Brain pericyte (primary cell): ENCODE measurements around the gene P2RX5.

Experiments used
- DNase-seq: peaks from one replicate; pipeline ENCODE4 v3.0.0-alpha.2; 2012; ENCODE audit warnings: low read depth, low spot score

P2RX5 gene

DNA sequence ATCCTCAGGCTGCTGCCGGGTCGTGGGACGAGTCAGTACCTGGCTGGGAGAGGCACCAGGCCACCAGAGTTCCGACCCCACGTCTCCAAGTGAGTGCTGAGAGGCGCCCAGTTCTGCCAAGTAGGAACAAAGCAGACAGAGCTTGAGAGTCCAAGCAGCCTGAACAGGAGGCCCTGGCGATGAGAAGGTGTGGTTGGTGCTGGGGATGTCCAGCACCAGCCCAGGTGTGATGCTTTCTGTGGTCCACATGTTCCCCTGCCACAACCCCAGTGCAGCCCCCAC lies 38.4 kb downstream of the P2RX5 start:
- no peak for DNase-seq

DNA sequence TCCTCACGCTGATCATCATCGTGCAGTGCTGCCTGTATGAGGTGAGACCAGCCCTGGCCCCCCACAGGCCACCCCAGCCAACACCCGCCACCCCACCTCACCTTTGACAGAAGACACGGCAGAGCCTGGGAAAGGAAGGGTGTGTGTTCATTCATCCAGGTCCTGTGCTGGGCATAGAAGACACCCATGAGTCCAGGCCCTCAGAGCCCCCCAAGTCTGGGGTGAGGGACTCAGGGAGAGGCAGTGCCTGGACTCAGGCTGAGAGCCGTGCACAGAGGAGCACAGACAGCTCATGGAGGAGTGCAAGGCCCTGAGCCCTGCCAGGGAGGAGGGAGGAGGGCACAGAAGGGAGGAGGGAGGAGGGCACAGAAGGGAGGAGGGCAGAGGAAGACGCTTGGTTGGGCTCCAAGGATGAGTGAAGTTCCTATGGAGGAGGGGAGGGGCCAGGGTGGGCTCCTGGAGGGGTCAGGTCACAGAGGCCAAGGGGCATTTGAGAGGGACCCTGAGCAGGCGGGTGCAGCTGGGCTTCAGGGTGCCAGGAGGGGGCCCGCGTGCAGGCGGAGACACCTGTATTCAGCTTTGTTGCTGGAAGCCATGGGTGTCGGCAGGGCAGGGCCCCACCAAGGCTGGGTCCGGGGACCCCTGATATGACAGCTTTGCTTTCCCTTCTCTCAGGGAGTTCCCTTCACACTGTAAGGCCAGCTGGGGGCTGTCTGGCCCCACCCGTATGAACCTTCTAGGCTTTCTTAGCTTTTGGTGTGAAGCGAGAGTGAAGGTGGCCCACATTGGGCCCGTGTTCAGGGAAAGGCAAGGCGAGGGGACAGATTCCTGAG lies 39.0 kb downstream of the P2RX5 start:
- DNase-seq = no peak

DNA sequence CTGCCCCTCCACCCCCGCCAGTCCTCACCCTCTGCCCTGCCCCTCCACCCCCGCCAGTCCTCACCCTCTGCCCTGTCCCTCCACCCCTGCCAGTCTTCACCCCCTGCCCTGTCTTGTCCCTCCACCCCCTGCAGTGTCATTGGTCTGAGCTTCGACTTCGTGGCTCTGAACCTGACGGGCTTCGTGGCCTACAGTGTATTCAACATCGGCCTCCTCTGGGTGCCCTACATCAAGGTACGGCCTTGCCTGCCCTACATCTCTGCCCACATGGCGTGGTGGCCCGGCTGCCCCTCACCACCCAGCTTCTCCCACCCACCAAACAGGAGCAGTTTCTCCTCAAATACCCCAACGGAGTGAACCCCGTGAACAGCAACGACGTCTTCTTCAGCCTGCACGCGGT lies 39.6 kb downstream of the P2RX5 start:
- no peak for DNase-seq

DNA sequence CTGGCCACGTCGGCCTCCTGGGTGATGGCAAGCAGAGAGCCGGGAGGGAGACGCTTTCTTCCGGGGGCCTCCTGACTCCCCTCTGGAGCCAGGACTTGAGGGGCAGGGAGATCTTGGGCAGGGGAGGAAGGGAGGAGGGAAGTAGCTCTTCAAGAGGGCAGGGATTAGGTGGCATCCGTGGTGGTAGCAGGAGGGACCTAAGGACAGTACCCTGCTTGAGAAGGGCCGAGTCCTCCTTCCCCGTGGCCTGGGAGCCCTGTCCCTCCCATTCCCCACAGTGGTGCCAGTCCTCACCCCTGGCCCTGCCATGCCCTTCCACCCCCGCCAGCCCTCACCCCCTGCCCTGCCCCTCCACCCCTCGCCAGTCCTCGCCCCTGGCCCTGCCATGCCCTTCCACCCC lies 40.2 kb downstream of the P2RX5 start:
- DNase-seq = no peak

DNA sequence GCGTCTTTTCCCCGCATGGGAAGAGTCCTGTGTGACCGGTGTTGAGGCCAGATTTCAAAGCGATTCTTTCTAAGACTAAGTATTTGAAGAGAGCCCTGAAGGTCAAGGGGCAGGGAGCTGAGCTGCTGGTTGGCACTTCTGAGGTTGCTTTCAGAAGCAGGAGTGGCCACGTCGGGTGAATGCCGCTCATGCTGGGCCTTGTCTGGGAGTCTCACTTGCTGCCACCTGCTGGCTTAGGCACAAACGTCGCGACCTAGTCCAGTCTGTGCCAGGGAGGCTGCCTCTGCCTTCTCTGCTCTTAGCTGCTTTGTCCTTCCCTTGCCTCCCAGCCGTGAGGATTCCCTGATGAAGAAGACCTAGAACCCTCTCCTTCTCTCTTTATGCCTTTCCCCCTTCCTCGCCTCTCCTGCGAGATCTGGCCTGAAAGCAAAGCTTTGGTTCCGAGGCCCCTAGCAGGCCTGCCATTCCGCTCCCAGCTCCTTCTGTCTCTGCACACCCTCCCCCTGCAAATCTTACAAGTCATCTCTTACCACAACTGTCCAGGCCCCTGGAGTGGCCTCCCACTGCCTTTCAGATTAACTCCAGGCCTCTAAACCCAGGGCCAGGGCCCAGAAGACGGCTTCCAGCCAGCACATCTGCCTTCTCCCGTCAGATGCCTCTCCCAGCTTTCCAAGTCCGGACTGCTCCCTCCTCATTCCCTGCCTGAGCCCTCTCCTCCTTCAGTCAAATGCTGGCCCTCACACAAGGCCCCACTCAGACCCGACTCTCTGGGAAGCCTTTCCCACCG lies 48.0 kb downstream of the P2RX5 start:
- DNase-seq = no peak

DNA sequence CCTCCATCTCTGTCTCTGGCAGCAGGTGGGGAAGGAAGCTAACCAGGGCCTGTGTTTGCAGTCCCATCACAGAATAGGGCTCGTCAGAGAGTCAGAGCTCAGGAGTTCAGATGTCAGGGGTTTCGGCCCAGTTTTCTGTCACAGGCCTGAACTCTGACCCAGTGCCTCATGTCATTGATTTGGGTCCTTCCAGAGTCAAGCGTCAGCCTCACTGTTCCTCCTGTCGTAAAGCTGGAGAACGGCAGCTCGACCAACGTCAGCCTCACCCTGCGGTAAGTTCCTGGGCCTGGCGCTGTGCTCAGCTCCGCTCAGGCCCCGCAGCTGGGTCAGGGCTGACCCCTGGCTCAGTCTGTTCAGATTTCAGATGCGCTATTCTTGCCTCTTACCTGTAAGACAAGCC lies 48.7 kb downstream of the P2RX5 start:
- DNase-seq = no peak

DNA sequence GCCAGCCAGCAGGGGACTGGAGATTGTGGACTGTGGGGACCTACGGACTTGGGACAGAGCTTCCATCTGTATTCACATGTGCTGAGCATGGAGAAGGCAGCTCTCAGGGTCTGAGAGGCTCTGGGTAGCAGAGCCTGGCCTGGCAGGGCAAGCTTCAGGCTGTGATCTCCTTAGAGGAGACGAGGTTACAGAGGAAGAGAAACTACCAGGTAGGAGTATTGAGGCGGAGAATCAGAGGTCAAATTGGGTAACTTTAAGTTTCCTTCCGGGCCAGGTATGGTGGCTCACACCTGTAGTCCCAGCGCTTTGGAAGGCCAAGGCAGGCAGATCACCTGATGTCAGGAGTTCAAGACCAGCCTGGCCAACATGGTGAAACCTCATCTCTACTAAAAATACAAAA lies 50.6 kb downstream of the P2RX5 start:
- DNase-seq = no peak

DNA sequence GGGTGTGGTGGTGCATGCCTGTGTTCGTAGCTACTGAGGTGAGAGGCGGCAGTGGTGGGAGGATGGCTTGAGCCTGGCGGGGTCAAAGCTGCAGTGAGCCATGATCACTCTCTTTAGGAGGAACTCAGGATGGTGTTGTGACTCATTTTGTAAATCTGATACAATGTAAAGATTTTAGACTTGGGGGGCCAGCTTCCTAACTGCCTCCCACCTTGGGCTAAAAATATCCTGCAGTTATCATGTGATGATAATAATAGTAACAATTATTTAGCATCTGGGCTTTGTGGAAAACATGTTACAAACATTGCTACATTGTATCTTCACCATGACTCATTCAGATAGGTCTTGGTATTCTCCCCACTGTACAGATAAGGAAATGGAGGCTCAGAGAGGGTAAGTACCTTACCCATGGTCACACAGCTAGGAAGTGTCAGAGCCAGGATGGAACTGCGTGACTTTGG lies 52.0 kb downstream of the P2RX5 start:
- no peak for DNase-seq

DNA sequence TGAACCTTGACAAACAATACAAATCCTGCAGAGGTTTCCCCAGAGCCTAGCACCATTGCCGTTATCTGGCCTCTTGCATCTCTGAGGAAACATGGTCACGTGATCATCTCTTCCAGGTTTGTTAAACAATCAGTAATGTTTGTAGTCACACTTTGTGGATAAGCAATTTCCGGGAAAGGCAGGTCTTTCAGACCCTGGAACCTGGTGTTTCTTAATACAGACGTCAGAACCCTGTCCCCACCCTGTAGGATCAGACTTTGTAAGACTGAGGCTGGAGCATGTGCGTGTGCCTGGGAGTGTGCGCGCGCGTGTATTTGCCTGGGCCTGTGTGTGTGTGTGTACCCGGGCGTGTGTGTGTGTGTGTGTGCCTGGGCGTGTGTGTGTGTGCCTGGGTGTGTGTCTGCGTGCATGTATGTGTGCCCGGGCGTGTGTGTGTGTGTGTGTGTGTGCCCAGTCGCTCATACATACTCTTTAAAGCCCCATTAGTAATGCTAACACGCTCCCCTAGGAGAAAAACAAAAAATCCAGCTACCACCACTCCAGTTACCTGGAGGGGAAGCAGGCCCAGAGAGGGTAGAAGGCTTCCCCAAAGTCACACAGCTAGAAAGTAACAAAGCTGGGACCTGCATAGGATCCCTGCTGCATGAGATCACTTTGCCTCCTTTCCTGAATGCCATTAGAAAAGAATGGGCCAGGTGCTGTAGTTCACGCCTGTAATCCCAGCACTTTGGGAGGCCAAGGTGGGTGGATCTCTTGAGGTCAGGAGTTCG lies 54.1 kb downstream of the P2RX5 start:
- DNase-seq = no peak

DNA sequence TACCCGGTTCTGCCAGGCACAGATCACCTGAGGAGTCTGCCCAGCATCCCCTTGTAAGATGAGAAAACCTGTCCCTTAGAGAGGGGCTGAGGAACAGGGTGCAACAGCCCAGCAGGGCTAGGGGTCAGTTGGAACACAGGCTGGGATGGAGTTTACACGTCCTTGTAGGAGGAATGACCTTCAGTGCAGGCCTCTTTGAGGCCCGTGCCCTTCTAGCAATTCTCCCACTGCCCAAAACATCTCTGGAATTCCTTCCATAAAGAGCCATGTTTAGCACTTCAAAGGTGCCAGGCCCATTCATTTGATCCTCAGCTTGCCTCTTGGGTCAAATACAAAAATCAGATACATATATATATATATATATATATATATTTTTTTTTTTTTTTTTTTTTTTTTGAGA lies 54.9 kb downstream of the P2RX5 start:
- DNase-seq = no peak

DNA sequence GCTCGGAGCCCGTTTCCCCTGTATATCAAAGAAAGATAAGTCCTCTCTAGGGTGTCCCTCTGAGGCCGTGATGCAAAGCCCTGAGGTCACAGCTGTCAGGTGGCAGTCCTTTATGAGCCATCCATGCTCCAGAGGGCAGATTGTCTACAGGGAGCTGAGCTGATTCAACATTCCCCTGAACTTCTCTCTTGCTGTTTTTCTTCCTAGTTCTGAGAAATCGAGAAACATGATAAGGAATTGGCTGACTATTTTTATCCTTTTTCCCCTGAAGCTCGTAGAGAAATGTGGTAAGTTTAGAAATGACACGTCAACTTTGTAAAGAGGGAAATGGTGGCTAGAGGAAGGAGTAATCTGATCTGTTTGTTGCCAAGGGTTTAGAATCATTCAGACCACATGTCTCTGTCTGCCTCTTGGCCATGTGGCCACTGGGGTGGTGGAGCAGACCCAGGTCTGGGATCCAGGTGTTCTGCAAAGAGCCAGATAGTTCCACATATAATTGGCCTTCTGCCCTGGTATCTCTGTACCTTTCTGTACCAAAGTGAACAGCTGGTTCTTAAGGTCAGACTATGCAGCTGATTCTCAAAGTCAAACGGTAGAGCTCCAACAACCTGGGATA lies 55.9 kb downstream of the P2RX5 start:
- DNase-seq = no peak

DNA sequence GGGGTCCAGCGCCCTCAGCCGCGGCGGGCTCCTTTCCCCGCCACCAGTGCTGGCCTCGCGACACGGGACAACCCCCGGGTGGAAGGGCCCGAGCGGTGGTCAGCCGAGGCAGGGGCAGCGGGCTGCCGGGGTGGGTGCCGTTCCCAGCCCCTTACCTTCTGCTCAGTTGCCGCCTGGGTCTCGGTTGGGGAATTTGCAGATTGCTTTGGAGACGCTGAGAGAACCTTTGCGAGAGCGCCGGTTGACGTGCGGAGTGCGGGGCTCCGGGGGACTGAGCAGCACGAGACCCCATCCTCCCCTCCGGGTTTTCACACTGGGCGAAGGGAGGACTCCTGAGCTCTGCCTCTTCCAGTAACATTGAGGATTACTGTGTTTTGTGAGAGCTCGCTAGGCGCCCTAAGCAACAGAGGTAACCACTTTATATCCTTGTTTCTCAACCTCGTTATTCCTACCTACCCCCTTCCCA lies 59.0 kb downstream of the P2RX5 start:
- no peak for DNase-seq

DNA sequence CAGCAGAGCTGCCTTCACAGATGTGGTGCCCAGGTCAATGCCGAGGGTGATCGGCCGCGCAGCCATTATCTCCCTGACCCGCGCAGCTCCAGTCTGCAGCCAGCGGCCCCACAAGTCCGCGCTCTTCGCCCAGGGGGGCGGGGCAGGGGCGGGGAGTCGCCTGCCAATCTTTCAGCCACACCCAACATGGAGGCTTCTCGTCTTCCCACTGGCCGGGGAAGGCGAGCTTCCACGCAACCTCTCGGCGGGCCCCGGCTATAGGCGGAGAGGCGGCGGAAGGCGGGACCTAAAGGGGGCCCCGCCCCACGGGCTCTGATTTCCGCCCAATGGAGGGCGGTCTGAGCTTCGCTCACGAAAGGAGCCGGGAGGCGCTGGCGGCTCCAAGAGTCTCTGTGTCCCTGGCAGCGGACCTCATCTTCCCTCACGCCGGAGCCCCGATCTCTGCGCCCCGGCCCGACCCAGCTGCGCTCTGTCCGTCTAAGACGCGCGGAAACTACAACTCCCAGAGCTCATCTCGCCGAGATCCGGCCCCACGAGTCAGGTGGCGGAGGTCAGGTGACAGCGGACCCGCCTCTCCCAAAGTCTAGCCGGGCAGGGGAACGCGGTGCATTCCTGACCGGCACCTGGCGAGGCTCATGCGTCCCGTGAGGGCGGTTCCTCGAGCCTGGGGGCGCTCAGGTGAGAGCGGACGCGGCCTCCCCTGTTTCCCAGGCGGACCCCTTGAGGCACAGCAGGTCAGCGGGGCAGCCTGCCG lies 59.6 kb downstream of the P2RX5 start, which contains the start of the genes CTNS and SHPK:
CTNS (plus strand) TSS at position 607 of the 754 bp plus-strand sequence. CDS start 3,447 bp downstream, outside the sequence.
SHPK (minus strand) TSS at position 97 of the 754 bp plus-strand sequence; CDS start at position 66, 31 bp downstream.
- DNase-seq = peak; percentile 80

DNA sequence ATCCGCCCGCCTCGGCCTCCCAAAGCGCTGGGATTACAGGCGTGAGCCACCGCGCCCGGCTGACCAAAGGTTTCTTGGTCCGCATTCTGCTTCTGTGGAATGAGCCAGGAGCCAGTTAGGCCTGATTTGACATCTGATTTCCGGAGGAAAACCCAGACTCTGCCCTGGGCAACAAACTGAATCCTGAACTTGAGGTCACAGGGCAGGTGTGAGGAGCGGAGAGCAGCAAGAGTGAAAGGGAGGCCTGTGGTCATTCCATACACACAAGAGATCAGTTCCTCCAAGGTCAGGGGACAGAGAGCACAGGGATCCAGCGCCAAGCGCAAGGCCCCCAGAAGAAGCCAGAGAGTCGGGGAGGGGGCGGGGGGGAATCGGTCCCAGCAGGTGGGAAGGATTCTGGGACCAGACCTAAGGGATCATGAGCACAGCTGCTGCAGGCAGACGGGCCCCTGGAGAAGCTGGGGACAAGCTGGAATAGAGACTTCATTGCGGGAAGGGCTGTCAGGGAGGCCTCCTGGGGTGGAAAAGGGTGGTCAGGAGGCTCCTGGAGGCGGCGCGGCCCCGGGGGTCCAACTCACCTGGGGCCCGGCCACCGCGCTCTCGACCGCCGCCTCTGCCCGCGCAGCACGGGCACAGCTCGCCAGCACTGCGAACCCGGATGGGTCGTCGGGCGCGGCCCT lies 60.3 kb downstream of the P2RX5 start:
- no peak for DNase-seq

DNA sequence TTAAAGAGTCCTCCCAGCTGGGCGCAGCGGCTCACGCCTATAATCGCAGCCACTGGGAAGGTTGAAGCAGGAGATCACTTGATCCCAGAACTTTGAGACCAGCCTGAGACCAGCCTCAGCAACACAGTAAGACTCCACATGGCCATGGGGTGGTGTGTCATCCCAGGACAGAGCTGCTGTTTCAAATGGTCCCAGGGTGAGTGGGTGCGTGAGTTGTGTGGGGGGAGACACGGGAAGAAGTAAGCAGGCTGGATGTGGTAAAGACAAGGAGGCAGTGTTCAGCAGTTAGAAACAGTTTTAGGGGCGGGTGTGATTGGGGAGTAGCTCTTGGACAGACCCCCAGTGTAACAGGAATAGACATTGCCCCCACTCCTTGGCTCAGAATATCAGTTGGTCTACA lies 63.7 kb downstream of the P2RX5 start:
- DNase-seq = no peak

DNA sequence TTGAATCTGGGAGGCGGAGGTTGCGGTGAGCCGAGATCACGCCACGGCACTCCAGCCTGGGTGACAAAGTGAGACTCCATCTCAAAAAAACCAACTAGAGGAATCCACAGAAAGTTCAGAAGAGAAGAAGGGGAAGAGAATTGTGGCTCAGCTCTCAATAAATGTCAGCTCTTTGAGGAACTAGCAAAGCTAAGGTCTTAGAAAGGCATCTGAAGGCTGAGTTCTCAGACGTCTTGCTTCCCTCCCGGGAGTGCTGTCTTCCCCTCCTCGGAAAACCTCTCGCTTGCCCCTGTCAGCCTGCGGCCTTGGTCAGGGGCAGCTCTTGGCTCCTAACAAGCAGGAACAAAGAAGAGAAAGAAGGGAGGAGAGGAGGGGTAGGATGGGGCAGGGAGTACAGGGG lies 65.2 kb downstream of the P2RX5 start:
- no peak for DNase-seq

DNA sequence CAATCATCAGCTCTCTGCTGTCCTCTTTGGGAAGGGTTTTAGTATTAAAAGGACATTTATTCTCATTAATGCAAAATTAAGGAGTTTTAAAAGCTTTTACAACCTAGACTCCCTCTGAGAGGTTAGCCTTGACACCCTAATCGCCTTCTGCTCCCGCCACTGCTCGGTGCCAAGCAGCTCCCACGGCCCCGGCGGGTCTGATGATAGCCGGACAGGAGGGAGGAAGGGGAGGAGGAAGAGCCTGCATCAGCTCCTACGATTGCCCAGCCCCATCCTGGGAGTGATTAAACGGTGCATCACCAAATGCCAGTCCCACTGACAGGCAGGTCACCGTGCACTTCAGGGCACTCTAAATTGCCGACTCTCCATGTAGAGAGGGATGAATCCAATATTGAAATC lies 68.2 kb downstream of the P2RX5 start:
- no peak for DNase-seq

DNA sequence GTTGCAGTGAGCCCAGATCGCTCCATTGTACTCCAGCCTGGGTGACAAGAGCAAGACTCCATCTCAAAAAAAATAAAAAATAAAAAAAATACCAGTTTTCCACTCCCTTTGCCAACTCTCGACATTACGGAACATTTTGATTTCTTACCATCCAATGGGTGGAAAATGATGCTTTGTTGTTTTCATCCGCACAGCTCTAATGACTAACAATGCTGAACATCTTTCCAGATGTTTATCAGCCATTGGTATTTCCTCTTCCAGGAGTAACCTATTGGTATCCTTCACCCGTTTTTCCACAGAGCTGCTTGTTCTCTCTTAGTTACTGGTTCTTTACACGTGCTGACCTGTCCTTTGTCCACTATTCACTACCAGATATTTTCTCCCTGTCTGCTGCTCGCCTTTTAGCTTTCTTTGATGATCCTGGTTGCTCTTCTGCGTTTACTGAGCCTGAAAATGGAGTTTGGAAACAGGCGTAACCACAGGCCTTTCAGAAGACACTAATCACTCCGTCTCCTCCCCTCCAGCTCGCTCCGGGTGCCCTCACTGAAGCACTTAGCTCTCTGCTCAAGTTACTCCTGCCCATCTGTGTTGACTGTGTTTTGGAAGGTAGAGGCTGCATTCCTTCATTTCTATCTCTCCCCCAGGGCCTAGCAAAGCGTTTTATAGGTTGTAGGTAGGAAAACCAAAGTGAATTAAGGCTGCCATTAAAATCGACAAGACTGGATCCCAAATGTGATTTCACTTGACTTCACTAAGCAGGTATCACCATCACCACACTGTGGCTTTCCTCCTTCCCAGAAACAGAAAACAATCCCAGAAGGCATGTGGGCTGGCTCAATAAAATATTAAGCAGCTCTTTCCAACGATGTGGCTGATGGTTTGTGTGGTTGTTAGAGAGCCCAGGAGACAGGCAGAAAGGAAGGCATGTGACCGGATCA lies 68.9 kb downstream of the P2RX5 start:
- DNase-seq = no peak
